Stimulated activated CD8-positive, alpha-beta memory T cell treated with anti-CD3 and anti-CD28 coated beads, Interleukin-7, amount 100 ng/mL, for 1 hour (primary cell): ENCODE data around the gene VAMP5.
"Not testable (repeated sequence)": the region's sequence is repeated elsewhere in the genome, so short reads cannot be mapped to it uniquely, and the experiment has no call there.

ENCODE experiments used
- DNase-seq, 2 donors: peaks; one replicate each; pipeline ENCODE4 v3.0.0-alpha.2; 2020; ENCODE audit warnings: low read depth in 2 of 2

Gene VAMP5

GRCh38 chr2:85550486-85550885, 33.7 kb upstream of the VAMP5 start:
- DNase-seq: no peak

- DNase-seq: peak; percentile 78 to 82
Measured at GRCh38 chr2:85551698-85552678, 32.2 kb upstream of the VAMP5 start.

- no peak for DNase-seq
Measured at GRCh38 chr2:85553184-85553583, 31.0 kb upstream of the VAMP5 start.

GRCh38 chr2:85554980-85555612, 29.1 kb upstream of the VAMP5 start:
- DNase-seq: no peak

GRCh38 chr2:85557130-85557529, 27.1 kb upstream of the VAMP5 start:
- DNase-seq: no peak

GRCh38 chr2:85558160-85558559, 26.1 kb upstream of the VAMP5 start:
- no peak for DNase-seq

GRCh38 chr2:85560403-85560726, 23.9 kb upstream of the VAMP5 start:
- not testable (repeated sequence) for DNase-seq

- no peak for DNase-seq
Measured at GRCh38 chr2:85560812-85561279, 23.4 kb upstream of the VAMP5 start.

- peak; percentile 91 to 92 for DNase-seq
Measured at GRCh38 chr2:85561280-85562212, 22.7 kb upstream of the VAMP5 start, which contains the start of gene GGCX. Gene GGCX (minus strand): TSS chr2:85561493. CDS start chr2:85561428, 65 bp downstream.

GRCh38 chr2:85564144-85564563, 20.1 kb upstream of the VAMP5 start:
- no peak for DNase-seq

- no peak for DNase-seq
Measured at GRCh38 chr2:85566265-85566664, 18.0 kb upstream of the VAMP5 start.

GRCh38 chr2:85575739-85576138, 8.5 kb upstream of the VAMP5 start:
- no peak for DNase-seq

GRCh38 chr2:85577063-85577385, 7.2 kb upstream of the VAMP5 start:
- DNase-seq: no peak

GRCh38 chr2:85577386-85578242, 6.6 kb upstream of the VAMP5 start, which contains the start of gene VAMP8:
Gene VAMP8 (plus strand): TSS chr2:85577586. CDS start chr2:85577647, 61 bp downstream.
- peak; percentile 16 to 41 for DNase-seq

GRCh38 chr2:85578243-85579180, 5.7 kb upstream of the VAMP5 start:
- DNase-seq: no peak

- DNase-seq: no peak
Measured at GRCh38 chr2:85579266-85579935, 4.8 kb upstream of the VAMP5 start.

GRCh38 chr2:85580206-85580605, 4.0 kb upstream of the VAMP5 start:
- no peak for DNase-seq

- no peak for DNase-seq
Measured at GRCh38 chr2:85582492-85582891, 1.7 kb upstream of the VAMP5 start.
